SK-N-SH treated with all-trans-retinoic acid at 6 μM for 48 hours (cell line): ENCODE results near the gene TRIM66.

Experiments
- ATAC-seq: fragments of 200-7000 bp; cut with Tn5 transposase; 3 replicates; pipeline ENCODE4 v1.9.1; 2020; ENCODE audit warnings: mild to moderate bottlenecking, moderate library complexity
- ARNTL ChIP-seq: fragments of 450-650 bp; formaldehyde crosslinking; IDR thresholded peaks from 2 replicates; pipeline ENCODE4 v1.5.0; 2020; ENCODE audit warnings: low read depth, mild to moderate bottlenecking, moderate library complexity, borderline replicate concordance
- BACH2 ChIP-seq: fragments of 250-450 bp; sonication (Bioruptor Pico); IDR thresholded peaks from 2 replicates; pipeline ENCODE4 v1.9.0; 2021; ENCODE audit warnings: mild to moderate bottlenecking, borderline replicate concordance
- GLIS3 ChIP-seq: fragments of 250-450 bp; sonication (Bioruptor Pico); IDR thresholded peaks from 2 replicates; pipeline ENCODE4 v1.5.0; 2020; ENCODE audit warnings: mild to moderate bottlenecking, moderate library complexity
- ISL1 ChIP-seq: fragments of 250-450 bp; sonication (Bioruptor Pico); IDR thresholded peaks from 2 replicates; pipeline ENCODE4 v2.1.2; 2022; ENCODE audit warnings: mild to moderate bottlenecking, moderate library complexity
- OSR1 ChIP-seq: fragments of 250-450 bp; sonication (Bioruptor Pico); IDR thresholded peaks from 2 replicates; pipeline ENCODE4 v1.8.0; 2022; ENCODE audit warnings: moderate library complexity, mild to moderate bottlenecking, inconsistent platforms
- PPARA ChIP-seq: fragments of 250-450 bp; sonication (Bioruptor Pico); IDR thresholded peaks from 2 replicates; pipeline ENCODE4 v1.5.0; 2020; ENCODE audit warnings: mild to moderate bottlenecking, borderline replicate concordance
- RARB ChIP-seq: fragments of 250-450 bp; sonication (Bioruptor Pico); IDR thresholded peaks from 2 replicates; pipeline ENCODE4 v1.8.0; 2021; ENCODE audit warnings: mild to moderate bottlenecking, moderate library complexity
- SNAI2 ChIP-seq: fragments of 250-450 bp; sonication (Bioruptor Pico); IDR thresholded peaks from 2 replicates; pipeline ENCODE4 v1.5.0; 2020; ENCODE audit warnings: mild to moderate bottlenecking, moderate library complexity
- TCF4 ChIP-seq: fragments of 250-450 bp; sonication (Bioruptor Pico); IDR thresholded peaks from 2 replicates; pipeline ENCODE4 v1.8.0; 2021; ENCODE audit warnings: mild to moderate bottlenecking, moderate library complexity, borderline replicate concordance
- ZC3H10 ChIP-seq: fragments of 250-450 bp; sonication (Bioruptor Pico); IDR thresholded peaks from 2 replicates; pipeline ENCODE4 v1.5.1; 2021; ENCODE audit warnings: mild to moderate bottlenecking, moderate library complexity
- ZFP3 ChIP-seq: fragments of 250-450 bp; sonication (Bioruptor Pico); IDR thresholded peaks from 2 replicates; pipeline ENCODE4 v1.5.0; 2020; ENCODE audit warnings: mild to moderate bottlenecking, moderate library complexity
- ZFP30 ChIP-seq: fragments of 450-650 bp; formaldehyde crosslinking; IDR thresholded peaks from 2 replicates; pipeline ENCODE4 v1.5.0; 2022; ENCODE audit warnings: mild to moderate bottlenecking, moderate library complexity
- ZNF565 ChIP-seq: fragments of 450-650 bp; formaldehyde crosslinking; conservative IDR thresholded peaks from 2 replicates; pipeline ENCODE4 v1.5.0; 2020; ENCODE audit warnings: low read depth, mild to moderate bottlenecking, moderate library complexity
- ZNF70 ChIP-seq: fragments of 450-650 bp; formaldehyde crosslinking; IDR thresholded peaks from 2 replicates; pipeline ENCODE4 v1.5.0; 2020; ENCODE audit warnings: mild to moderate bottlenecking, moderate library complexity
- ZNF8 ChIP-seq: fragments of 450-650 bp; formaldehyde crosslinking; IDR thresholded peaks from 2 replicates; pipeline ENCODE4 v1.5.0; 2020; ENCODE audit warnings: mild to moderate bottlenecking, moderate library complexity
- TF ChIP-seq, protein P1 (sequence below): fragments of 250-450 bp; sonication (Bioruptor Pico); IDR thresholded peaks from 2 replicates; pipeline ENCODE4 v1.8.0; 2020; ENCODE audit warnings: mild to moderate bottlenecking, moderate library complexity, borderline replicate concordance
- TF ChIP-seq, protein P2 (sequence below): fragments of 250-450 bp; sonication (Bioruptor Pico); IDR thresholded peaks from 2 replicates; pipeline ENCODE4 v1.5.1; 2021; ENCODE audit warnings: mild to moderate bottlenecking, moderate library complexity
- TF ChIP-seq, protein P3 (sequence below): fragments of 250-450 bp; sonication (Bioruptor Pico); IDR thresholded peaks from 2 replicates; pipeline ENCODE4 v1.8.0; 2021; ENCODE audit warnings: low read depth, mild to moderate bottlenecking, moderate library complexity, borderline replicate concordance
- TF ChIP-seq, protein P4 (sequence below): fragments of 250-450 bp; sonication (Bioruptor Pico); IDR thresholded peaks from 2 replicates; pipeline ENCODE4 v1.5.1; 2020; ENCODE audit warnings: low read depth, mild to moderate bottlenecking, moderate library complexity
- TF ChIP-seq, protein P5 (sequence below): fragments of 250-450 bp; sonication (Bioruptor Pico); IDR thresholded peaks from 2 replicates; pipeline ENCODE4 v1.5.0; 2020; ENCODE audit warnings: mild to moderate bottlenecking, moderate library complexity

The TRIM66 gene

DNA sequence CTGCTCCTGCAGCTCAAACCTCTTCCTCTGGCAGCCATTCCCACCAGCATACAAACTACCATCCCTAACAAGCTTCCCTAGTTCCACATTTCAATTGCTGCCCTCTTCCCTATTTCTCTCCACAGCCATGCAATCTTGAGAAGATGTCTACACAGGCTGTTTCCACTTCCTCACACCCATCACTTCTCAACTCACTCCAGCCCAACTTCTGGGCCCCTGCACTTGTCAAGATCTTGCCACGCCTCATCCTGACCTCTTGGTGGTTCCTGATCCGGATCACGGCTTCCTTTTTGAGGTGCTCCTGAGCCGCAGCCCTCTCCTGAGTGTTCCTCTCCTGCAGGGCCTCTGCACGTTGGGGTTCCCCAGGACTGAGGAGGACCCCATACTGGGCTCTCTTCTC, 22.7 kb upstream of the TRIM66 start:
- ATAC-seq, result no peak
- no peak for TF ChIP-seq ZNF70 (CRISPR knock-in tag)
- no peak for TF ChIP-seq ZFP3 (CRISPR knock-in tag)
- TF ChIP-seq, protein P1, sequence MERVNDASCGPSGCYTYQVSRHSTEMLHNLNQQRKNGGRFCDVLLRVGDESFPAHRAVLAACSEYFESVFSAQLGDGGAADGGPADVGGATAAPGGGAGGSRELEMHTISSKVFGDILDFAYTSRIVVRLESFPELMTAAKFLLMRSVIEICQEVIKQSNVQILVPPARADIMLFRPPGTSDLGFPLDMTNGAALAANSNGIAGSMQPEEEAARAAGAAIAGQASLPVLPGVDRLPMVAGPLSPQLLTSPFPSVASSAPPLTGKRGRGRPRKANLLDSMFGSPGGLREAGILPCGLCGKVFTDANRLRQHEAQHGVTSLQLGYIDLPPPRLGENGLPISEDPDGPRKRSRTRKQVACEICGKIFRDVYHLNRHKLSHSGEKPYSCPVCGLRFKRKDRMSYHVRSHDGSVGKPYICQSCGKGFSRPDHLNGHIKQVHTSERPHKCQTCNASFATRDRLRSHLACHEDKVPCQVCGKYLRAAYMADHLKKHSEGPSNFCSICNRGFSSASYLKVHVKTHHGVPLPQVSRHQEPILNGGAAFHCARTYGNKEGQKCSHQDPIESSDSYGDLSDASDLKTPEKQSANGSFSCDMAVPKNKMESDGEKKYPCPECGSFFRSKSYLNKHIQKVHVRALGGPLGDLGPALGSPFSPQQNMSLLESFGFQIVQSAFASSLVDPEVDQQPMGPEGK (CRISPR knock-in tag), result no peak
- TF ChIP-seq ZNF8 (CRISPR knock-in tag), result no peak
- TF ChIP-seq ZNF565 (CRISPR knock-in tag), result no peak
- no peak for TF ChIP-seq BACH2
- TF ChIP-seq, protein P2, sequence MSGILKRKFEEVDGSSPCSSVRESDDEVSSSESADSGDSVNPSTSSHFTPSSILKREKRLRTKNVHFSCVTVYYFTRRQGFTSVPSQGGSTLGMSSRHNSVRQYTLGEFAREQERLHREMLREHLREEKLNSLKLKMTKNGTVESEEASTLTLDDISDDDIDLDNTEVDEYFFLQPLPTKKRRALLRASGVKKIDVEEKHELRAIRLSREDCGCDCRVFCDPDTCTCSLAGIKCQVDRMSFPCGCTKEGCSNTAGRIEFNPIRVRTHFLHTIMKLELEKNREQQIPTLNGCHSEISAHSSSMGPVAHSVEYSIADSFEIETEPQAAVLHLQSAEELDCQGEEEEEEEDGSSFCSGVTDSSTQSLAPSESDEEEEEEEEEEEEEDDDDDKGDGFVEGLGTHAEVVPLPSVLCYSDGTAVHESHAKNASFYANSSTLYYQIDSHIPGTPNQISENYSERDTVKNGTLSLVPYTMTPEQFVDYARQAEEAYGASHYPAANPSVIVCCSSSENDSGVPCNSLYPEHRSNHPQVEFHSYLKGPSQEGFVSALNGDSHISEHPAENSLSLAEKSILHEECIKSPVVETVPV, result no peak
- no peak for TF ChIP-seq ZFP30
- TF ChIP-seq, all 23 proteins: peak for 0

DNA sequence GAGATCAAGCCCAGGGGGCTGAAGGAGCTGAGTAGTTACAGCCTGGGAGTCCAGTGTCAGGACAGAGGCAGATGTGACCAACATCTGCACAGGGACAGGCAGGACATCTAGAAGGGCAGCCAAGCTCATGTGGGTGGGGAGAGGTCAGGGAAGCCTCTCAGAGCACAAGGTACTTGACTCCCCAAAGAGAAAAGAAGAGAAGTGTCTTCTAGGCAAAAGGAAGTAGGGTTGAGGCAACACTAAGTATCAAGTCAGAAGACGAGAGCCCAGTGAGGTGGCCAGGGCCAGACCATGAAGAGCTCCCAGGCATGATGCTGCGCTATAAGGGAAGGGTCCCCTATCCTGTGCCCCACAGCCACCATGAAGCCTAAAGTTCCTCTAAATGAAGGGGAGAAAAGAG, 21.7 kb upstream of the TRIM66 start:
- TF ChIP-seq ZFP3 (CRISPR knock-in tag), result no peak
- TF ChIP-seq ZNF8 (CRISPR knock-in tag), result no peak
- no peak for TF ChIP-seq ZFP30
- TF ChIP-seq BACH2, result no peak
- no peak for ATAC-seq

DNA sequence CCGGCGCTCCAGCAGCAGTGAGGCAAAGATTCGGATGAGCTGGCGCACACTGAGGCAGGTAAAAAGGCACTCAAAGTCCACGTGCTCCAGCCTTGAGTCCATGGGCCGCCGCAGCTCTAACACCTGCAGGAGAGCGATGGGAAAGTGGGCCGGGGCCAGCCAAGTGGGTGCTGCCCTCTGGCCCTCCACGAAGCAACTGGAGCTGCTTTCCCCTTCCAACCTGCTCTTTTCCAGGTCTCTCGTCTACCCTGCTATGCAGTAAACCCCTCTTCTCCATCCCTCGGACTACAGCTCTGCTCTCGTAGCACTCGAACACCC, 20.1 kb upstream of the TRIM66 start:
- TF ChIP-seq, protein P1 (CRISPR knock-in tag), result no peak
- TF ChIP-seq, protein P3, sequence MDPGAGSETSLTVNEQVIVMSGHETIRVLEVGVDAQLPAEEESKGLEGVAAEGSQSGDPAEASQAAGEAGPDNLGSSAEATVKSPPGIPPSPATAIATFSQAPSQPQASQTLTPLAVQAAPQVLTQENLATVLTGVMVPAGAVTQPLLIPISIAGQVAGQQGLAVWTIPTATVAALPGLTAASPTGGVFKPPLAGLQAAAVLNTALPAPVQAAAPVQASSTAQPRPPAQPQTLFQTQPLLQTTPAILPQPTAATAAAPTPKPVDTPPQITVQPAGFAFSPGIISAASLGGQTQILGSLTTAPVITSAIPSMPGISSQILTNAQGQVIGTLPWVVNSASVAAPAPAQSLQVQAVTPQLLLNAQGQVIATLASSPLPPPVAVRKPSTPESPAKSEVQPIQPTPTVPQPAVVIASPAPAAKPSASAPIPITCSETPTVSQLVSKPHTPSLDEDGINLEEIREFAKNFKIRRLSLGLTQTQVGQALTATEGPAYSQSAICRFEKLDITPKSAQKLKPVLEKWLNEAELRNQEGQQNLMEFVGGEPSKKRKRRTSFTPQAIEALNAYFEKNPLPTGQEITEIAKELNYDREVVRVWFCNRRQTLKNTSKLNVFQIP (CRISPR knock-in tag), result no peak
- TF ChIP-seq, protein P4, sequence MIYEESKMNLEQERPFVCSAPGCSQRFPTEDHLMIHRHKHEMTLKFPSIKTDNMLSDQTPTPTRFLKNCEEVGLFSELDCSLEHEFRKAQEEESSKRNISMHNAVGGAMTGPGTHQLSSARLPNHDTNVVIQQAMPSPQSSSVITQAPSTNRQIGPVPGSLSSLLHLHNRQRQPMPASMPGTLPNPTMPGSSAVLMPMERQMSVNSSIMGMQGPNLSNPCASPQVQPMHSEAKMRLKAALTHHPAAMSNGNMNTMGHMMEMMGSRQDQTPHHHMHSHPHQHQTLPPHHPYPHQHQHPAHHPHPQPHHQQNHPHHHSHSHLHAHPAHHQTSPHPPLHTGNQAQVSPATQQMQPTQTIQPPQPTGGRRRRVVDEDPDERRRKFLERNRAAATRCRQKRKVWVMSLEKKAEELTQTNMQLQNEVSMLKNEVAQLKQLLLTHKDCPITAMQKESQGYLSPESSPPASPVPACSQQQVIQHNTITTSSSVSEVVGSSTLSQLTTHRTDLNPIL (CRISPR knock-in tag), result no peak
- no peak for TF ChIP-seq ISL1
- TF ChIP-seq ZC3H10 (CRISPR knock-in tag), result no peak
- no peak for TF ChIP-seq ZNF70 (CRISPR knock-in tag)
- TF ChIP-seq OSR1 (CRISPR knock-in tag), result no peak
- no peak for TF ChIP-seq ARNTL
- TF ChIP-seq ZFP30, result no peak
- TF ChIP-seq PPARA (CRISPR knock-in tag), result no peak
- TF ChIP-seq TCF4, result no peak
- TF ChIP-seq GLIS3 (CRISPR knock-in tag), result no peak
- TF ChIP-seq RARB (CRISPR knock-in tag), result no peak
- no peak for TF ChIP-seq SNAI2
- TF ChIP-seq, protein P2, result no peak
- no peak for ATAC-seq

DNA sequence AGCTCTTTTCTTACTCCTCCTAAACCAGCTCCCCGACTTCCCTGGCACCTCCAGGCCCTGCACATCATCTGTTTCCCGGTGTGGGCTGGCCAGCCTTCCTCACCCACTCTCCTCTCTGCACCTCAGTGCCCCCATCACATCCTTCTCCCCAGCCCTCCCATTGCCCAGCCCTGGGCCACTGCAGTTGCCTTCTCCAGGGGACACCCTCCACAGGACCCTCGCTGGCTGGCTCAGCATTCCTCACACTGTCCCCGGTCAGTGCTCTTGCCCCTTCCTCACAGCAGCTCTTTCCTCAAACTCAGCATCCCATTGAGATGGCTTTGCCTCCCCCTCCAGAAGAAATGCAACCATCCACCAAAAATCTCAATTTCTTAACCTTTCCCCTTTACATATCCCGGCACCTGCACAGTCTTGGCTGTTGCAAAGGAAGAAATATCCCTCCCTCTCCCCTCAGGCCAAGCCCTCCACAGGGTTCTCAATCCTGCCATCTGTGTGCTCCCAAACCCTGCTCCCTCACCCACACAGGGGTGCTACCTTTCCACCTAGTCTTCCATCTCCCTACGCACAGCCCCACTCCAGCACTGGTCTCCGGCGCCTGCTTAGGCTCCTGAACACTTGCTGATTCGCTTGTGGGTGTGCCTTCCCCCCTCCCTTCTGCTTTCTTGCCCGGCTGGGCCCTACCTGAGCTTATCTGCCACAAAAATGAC, 19.6 kb upstream of the TRIM66 start:
- ATAC-seq, result no peak
- TF ChIP-seq, protein P5, sequence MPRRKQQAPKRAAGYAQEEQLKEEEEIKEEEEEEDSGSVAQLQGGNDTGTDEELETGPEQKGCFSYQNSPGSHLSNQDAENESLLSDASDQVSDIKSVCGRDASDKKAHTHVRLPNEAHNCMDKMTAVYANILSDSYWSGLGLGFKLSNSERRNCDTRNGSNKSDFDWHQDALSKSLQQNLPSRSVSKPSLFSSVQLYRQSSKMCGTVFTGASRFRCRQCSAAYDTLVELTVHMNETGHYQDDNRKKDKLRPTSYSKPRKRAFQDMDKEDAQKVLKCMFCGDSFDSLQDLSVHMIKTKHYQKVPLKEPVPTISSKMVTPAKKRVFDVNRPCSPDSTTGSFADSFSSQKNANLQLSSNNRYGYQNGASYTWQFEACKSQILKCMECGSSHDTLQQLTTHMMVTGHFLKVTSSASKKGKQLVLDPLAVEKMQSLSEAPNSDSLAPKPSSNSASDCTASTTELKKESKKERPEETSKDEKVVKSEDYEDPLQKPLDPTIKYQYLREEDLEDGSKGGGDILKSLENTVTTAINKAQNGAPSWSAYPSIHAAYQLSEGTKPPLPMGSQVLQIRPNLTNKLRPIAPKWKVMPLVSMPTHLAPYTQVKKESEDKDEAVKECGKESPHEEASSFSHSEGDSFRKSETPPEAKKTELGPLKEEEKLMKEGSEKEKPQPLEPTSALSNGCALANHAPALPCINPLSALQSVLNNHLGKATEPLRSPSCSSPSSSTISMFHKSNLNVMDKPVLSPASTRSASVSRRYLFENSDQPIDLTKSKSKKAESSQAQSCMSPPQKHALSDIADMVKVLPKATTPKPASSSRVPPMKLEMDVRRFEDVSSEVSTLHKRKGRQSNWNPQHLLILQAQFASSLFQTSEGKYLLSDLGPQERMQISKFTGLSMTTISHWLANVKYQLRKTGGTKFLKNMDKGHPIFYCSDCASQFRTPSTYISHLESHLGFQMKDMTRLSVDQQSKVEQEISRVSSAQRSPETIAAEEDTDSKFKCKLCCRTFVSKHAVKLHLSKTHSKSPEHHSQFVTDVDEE, result no peak
- no peak for TF ChIP-seq ZNF70 (CRISPR knock-in tag)
- TF ChIP-seq, protein P3 (CRISPR knock-in tag), result no peak
